NCI-H510A treated with DMSO at 0.1 percent for 48 hours (cell line): ENCODE data around the gene BMF.

Source experiments
- DNase-seq: peaks from one replicate; lab custom pipeline; 2025; lab: John Stamatoyannopoulos, UW

Gene BMF

DNA sequence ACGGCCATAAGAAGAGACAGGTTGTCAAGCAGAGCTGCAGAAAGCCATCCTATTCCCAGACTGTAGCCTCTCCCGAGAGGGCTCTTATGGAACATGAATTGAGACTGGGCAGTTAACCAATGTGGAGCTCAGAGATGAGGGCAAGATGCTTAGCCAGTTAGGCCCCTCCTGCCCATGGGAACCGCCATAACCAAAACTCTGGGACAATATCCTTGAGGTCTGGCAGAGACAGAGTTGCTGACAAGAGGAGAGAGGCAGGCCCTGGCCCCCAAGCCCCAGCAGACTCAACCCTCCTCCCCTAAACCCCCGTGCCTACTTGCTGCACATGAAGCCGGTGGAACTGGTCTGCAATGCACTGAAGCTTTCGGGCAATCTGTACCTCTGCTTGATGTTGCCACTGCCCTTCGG, 4.8 kb downstream of the BMF start:
- peak; percentile 90 for DNase-seq

DNA sequence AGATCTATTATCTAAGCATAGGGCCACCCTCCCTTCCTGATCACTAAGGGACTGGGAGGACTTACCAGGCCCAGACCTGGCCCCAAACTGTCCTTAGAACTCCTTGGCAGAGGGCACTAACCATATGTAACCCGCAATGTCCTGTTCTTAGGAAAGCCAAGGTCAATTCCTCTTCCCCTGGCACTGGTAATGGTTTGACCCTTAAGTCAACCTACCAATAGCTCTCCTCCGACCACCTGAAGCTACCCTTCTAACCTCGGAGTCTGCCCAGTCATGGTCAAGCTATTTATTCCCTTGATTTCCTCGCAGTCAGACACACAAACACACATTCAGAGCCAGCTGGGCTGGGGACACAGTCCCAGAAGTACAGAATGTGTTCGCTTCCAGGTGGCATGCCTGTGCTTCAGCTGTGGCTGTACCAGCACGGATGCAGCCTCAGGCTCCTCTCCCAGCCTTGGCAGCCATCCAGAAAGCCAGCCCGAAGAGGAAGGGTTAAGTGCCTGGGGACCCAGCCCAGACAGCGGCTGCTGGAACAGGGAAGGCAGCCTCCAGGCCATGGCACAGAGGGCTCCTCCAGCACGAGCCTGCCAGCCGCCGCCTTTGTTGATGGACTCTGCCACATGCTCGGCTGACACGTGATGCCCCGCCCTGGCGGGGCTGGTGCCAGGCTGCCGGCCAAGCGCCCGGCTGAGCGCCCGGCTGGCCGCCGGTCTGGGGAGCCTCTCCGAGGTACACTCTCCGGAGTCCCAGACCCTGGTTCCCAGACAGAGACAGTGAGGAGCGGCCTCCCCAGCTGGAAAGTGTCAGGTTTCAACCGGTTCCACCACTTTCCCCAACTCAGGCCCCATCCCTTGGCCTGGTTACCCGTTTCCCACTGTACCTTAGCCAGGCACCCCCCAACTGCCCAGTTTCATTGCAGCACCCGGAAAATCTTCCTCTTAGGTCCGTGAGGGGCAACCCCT, 5.5 kb downstream of the BMF start:
- peak; percentile 93 for DNase-seq

DNA sequence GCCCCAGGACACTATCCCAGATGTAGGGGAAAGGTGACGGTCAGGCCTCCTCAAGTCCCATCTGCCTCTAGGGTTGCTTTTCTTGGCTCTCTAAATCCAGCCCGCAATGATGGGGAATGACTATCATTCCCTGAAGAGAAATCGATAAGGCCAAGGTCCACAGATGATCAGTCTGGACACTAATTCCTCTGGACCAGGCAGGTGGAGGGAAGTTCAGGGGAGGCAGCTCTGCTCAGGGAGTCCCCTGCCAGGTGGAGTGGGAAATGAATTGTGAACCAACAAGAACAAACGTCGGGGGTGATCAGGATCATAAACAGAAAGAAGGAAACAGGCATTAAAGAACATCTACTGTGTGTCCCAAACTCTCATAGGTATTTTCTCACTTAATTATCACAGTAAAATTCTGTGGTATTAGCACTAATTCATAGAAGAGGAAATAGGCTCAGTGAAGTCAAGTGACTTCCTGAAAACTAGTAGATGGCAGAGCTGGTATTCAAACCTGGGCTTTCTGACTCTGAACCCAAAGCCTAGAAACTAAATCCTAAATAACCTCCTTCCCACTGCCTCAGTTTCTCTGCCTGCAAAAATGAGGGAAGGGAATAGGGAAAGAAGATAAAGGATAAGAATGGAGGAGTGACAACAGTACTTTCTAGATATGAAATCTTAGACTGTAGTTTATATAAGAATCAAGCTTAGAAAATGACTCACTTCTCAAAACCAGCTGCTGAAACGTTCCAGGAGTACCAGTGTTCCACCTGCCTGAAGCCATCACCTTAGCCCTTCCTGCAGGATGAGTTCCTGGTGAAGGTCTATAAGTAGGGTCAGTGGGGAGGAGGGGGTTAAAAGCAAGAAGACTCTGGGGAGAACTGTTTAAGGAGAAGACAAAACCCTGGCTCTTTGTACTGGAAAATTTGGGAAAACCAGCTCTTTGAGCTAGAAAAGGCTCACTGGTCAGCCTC, 7.5 kb downstream of the BMF start:
- DNase-seq: no peak

DNA sequence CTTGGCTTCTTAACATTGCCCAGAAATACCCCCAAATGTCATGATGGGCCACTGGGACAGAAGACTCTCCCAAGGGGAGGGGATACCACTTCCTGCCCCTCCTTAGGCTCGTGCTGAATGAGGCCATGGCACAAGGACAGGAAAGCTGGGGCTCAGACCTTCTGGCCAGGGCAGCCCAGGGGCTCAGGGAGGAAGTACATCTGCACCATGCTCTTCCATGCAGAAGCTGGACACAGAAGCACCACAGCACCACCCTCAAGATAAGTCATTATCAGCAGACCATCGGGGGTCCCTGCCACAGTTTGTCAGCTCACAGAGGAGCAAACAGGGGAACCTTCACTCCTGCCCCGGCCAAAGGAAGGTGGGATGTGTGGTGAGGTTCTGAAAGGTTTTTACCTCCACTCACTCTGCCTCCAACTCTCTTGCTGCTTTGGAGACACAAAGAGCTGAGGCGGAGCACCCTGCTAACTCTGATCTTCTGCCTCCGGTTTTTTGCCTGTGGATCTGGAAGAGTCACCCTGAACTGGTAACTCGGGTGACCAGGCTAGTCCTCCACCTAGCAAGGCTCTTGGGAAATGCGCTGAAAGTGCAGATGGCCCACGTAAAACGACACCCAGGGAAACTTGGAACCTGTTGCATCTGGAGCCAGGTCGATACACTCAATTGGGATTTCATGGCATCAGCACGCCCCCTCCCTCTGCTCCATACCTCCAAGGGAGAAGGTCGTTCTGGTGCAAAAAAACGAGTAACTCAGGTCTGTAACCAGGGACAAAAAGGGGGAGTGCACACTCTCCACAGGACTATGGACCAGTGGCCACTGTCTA, 8.3 kb downstream of the BMF start:
- no peak for DNase-seq

DNA sequence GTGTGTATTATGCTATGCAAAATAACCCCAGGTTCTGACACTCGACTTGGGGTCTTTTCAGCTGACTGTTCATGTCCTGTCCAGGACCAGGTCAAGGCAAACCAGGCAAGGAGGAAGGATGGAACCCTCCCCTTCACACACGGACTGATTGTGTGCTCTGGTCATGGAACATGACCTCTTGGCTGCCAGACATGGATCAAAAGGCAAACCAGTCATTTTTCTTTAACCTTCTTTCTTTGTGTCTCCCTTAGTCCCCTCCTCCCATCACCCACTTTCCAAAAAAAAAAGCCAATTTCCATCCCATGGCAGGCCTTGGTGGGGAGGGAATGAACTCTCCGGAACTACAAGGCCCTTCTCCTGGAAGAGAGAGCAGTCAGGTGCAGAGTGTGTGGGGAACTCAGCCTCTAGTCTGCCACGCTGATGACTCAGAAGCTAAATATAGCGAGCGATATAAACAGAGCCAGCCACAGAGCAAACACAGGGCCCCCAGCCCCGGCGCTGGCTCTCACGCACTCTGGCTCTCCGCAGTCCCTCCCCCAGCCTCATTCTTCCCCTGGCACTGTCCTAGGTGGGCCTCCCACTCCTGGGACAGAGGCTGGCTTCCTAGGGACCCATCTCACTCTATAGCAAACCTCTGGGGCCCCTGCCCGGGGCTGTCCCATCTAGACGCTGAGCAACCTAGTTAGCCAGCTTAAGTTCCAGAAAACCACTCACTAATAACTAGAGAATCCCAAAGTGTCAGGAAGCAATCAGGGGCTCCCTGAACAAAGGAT, 10.0 kb downstream of the BMF start:
- peak; percentile 85 for DNase-seq

DNA sequence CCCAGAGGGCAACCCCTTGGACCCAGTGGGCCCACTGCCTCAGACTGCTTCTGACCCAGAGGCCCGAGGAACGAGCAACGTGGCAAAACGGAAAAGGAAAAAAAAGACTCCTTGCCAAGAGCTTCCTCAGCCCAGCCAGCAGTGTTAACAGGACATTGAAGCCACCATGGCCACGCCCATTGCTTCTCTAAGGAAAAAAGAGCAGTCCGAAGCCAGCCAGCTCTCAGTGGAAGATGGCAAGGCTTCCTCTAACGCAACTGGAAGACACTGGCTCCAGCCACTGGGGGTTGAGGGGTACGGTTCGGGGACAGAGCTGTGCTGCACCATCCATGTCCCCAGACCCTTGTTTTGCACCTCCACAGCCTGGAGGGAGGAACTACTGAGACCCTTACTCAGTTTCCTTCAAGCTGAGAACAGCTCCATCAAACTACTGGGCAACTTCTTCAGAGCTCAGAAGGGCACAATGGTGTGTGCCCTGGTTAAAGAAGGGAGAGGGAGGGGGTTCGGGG, 10.7 kb downstream of the BMF start:
- DNase-seq: peak; percentile 28

DNA sequence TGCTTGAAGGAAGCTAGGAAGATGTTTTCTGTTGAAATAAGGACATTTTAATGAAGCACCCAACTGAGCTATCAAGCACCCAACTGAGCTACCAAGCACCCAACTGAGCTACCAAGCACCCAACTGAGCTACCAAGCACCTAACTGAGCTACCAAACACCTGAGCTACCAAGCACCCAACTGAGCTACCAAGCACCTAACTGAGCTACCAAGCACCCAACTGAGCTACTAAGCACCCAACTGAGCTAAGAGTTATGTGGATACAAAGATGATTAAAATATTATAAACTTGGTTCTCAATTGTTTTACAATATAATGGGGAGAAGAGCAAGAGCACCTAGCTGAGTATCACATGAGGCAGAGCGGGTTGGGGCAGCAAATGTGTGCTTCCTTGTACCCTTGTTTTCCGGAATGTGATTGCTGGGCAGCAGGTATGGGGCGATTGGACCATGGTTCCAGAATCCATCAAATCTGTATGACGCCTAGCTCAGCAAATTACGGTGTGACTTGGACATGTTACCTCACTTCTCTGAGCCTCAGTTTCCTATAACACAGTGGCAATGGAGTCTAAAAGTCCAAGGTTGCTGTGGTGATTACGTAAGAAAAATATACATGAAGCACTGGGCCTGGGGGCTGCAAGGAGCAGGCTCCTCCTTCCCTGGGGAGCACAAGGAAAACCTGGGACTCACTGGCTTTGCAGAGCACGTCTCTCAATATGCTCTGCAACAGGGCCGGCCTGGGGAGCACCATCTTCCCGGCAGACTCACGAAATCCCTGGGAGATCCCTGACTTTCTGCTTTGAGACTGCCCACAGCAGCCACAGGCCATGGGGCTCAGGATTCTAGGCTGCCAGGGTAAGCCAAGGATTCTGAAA, 11.3 kb downstream of the BMF start:
- DNase-seq: no peak

DNA sequence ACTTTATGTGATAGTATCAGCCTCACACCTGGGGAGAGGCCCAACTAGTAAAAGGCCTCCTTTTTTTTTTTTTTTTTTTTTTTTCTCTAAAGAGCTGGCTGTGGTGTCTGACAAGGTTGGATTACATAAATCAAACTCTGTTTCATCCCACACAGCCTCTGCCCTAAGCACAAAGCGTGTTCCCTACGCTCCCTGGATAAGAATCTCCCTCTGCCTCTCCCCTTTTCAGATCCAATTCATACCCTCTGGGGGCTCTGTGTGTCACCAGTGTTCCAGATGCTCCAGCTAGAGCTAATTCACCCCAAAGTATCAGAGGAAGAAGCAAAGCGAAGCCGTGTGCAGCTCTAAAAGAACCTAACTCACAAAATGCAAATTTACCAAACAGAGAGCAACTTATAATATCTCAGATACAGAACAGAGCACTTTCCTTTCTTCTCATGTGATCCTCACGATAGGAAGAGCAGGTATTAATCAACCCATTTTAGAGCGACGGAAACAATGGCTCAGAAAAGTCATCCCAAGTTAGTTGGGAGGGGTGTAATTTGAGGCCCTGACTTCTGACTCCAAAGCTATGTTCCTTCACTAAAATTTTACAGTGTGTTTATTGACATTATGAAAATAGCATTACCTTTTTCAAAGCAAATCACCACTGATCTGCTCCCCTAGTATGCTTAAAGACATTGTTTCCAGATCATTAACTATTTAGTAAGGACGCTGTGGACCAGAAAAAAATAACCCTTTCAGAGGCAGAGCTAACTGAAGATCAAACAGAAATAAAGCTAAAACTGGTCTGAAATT, 12.4 kb downstream of the BMF start:
- DNase-seq: no peak

DNA sequence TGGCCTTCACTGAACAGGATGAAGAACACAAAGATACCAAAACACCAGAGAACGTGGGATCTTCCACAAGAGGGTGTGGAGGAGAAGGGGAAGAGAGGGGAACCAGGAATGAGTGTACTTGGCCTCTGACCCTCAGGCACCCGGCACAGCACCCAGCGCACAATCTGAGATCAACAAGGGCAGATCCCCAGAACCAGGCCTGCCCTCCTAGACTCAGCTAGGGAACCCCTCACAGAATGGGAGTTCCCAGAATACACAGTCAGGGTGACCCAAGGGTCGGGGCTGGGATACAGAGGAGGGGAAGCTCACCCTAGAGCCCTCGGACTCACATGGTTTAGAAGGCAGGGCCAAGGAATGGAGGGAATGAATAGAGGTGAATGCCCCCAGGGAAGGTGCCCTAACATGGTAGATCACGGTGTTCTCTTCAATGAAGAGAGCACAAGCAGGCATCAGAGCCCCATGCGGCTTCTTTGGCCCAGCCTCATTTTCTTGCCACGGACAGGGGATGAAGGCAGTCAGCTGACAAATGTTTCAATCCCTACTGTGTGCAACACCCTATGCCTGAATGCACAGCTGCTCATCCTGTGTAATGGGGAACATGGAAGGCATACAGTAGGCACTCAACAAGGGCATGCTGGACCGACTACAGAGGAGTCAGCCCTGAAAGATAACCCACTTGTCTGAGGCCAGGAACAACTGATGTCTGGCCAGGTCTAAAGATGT, 13.1 kb downstream of the BMF start:
- no peak for DNase-seq

DNA sequence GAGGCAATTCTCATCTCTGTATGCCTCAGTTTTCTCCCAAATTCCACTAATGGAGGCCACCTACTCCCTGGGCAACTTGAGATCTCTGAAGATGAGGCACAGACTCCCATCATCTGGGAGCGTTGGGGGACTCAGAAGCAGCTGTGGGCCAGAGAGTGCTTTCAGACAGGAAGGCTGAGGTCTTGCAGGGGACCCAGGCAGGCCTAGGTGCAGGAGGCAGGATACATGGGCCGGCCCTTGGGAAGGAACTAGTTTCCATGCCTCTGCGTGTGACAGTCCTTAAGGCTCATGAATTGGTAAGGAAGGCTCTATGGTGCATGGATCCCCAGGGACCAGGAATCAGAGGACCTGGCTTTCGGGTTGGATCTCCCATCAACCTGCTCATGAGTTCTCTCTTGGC, 14.5 kb downstream of the BMF start:
- no peak for DNase-seq

DNA sequence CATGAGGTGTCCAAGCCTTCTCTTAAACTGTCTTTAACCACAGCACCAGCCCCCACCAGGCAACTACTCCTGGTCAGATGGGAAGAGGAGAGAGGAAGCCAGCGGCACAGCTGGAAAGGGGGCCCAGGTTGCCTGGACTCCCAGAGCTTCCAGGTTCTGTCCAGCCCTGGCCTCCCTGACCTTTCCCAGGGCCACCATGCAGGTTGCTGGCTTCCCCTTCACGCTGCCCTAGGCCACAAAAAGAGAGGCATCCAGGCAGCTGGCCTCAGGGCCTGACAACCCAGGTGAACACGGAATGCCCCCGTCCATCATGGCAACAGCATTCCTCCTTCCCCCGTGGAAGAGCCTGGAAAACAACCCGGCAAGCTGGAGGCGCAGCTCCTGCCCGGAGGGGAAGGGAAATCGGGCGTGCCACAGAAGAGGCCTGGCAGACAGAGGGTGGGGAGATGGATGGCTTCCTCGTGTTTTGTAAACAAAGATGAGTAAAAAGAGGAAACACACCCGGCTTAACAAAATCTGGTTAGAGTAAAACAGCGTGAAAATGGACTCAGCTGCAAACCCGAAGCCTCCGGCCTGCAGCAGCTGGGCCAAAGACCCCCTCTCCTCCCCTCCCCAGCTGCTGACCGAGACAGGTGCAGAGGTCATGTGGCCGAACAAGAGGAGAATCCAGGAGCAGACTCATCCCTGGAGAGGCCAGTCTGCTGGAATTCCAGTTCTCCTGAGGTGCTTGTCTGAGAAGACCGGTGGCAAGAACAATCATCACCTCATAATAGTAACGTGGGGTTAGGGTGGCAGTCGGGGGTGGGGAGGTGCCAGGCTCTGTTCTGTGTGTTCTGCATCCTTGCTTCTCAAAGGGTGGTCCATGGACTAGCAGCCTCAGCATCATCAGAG, 15.5 kb downstream of the BMF start:
- DNase-seq: no peak

DNA sequence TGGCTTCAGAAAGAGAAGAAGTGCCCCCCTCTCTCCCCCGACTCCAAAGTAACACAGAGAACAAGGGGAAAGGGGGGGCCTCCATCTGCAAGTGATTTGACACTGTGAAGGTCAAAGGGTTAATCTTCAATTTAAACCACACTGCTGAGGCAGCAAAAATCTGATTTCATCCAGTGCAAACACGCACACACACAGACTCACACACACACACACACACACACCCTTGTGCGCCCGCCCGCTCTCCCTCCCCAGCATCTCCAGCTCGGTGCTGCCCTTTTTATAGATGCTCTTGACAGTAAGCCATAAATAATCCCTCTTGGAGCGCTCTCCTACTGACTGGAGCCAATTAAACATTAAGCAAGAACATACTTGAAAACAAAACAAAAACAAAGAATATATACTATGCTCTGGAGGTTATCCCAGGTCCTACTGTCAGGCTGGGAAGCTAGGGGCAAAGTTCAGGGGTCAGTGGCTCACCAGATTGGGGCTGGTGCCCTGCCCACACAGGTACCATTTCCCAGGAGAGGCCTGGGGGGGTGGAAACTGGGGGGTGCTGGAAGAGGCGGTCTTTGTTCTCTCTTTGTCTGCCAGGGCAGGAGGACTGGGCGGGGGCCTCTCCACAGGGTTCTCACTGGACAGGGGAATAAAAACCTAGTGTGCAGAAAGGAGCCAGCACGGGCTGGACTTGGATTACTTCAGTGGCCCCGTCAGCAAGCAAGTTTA, 16.3 kb downstream of the BMF start:
- peak; percentile 90 for DNase-seq

DNA sequence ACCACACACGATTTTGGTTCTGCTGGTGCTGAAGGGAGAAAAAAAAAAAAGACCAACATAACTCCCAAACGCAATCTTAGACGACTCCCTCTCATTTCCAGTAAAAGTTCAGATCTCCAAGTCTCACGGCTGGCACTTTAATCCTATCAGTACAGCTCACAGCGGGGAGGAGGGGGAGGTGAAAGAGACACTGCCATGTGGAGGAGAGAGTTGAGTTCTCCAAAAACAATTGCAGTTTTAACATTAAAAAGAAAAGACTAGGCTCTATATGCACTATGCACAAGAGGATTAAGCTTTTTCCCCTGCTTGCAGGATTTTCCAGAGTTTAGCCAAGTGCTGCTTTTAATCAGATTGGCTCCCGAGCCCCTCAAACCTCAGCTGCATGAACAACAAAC, 16.8 kb downstream of the BMF start:
- DNase-seq: no peak

DNA sequence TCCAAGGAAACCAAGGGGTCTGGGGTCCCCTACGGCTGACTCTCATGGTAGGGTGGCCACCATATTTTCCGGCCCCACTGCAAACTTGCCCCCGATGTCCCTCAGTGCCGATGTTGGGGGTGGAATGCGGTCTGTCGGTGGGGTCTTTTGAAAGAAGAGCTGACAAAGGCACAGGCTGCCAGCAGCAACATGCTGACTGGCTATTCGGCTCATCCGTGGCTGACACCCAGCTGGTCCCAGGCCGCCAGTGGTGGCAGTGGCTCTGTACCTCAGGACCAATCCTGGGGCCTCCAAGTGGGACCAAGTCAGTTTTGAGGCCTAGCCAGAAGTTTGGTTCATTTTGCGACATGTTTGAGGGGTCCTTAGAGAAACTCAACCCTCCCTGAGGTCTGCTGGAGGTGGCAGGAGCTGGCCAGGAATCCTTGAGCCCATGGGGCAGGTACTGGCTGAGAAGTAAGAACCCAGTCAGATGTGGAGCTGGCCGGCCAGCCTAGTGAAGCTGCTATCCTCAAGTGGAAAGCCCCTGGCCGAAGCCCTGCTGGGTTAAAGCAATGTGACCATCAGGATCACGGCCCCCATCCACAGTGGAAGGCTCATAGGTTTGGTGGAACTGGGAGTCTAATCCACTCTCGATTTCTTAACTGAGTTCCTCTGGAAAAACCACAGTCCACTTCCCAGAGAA, 17.8 kb downstream of the BMF start:
- no peak for DNase-seq

DNA sequence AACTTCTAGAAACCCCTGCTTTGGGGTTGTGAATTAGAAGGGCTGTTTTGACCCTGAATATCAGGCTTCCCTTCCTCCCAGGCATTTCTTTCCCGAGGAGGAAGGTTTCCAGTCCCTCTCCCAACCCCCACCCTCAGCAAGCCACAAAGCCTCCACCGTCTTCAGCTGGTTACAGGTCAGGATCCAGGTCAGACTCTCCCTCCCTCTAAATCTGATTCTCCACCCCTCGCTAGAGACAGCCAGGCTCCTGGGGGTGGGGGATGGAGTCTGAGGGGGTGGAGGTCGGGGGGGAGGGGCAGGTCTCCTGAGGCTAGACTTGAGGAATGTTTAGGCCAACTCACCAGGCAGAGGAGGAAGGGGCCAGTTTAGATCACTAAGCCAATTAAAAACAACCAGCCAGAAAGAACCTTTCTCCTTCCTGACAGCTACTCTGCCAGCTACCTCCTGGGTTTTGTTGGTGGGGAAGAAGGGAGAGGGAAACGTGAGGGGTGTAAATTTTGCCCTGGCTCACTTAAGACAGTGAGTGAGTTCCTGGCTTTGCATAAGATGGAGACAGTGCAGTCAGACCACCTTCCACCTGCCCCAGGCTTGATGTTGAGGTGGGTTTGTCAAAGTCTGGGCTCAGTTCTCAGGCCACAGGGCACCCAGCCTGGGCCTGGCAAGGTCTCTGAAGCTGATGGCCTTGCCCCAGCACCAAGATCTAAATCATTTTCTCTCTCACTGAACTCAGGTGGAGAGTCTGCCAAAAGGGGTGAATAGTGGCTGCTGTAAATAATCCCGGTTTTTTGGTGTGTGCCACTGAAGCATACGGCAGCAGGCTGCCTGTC, 19.5 kb downstream of the BMF start:
- no peak for DNase-seq
